DND-41 (cell line): ENCODE results near the gene CASS4.

ENCODE experiments used
- ATAC-seq: fragments of 200-7000 bp; cut with Tn5 transposase; 3 replicates; pipeline ENCODE4 v1.9.1; 2021; ENCODE audit warnings: low read depth; ENCODE audit not compliant: insufficient read depth
- DNase-seq: peaks from one replicate; pipeline ENCODE4 v3.0.0-alpha.2; 2020
- H2AFZ ChIP-seq: 2 replicates; pipeline ENCODE4 v1.6.0; 2012; ENCODE audit warnings: low read depth, low read length
- H3K27ac ChIP-seq: 2 replicates; pipeline ENCODE4 v1.5.1; 2012; ENCODE audit warnings: low read length, inconsistent platforms
- H3K27me3 ChIP-seq: fragments of 200-600 bp; sonication (generic); 2 replicates; pipeline ENCODE4 v1.6.0; 2012; ENCODE audit warnings: low read length, mild to moderate bottlenecking, inconsistent platforms; ENCODE audit not compliant: insufficient read depth, poor library complexity
- H3K36me3 ChIP-seq: 2 replicates; pipeline ENCODE4 v1.5.1; 2012; ENCODE audit warnings: low read length, inconsistent platforms; ENCODE audit not compliant: insufficient read depth
- H3K4me1 ChIP-seq: 2 replicates; pipeline ENCODE4 v1.5.1; 2012; ENCODE audit warnings: mild to moderate bottlenecking, low read length; ENCODE audit not compliant: insufficient read depth
- H3K4me2 ChIP-seq: 2 replicates; pipeline ENCODE4 v1.6.0; 2012; ENCODE audit warnings: mild to moderate bottlenecking, moderate library complexity, low read length, inconsistent platforms; ENCODE audit not compliant: insufficient read depth
- H3K4me3 ChIP-seq, 2 experiments: fragments of 200-600 bp in 1 of 2; shearing (Covaris generic) in 1 of 2; 2 replicates each; pipeline ENCODE4 v1.5.1; 2012 to 2016; ENCODE audit warnings: inconsistent platforms in 2 of 2, low read length in 2 of 2, mild to moderate bottlenecking in 2 of 2, low read depth in 1 of 2, moderate library complexity in 1 of 2
- H3K79me2 ChIP-seq: 2 replicates; pipeline ENCODE4 v1.6.0; 2012; ENCODE audit warnings: low read length, inconsistent platforms; ENCODE audit not compliant: insufficient read depth
- H3K9ac ChIP-seq: 2 replicates; pipeline ENCODE4 v1.6.0; 2012; ENCODE audit warnings: low read depth, mild to moderate bottlenecking, inconsistent platforms, low read length, moderate library complexity
- H3K9me3 ChIP-seq: 2 replicates; pipeline ENCODE4 v1.5.1; 2012; ENCODE audit warnings: low read length, moderate library complexity, mild to moderate bottlenecking, inconsistent platforms; ENCODE audit not compliant: insufficient read depth, severe bottlenecking
- H4K20me1 ChIP-seq: 2 replicates; pipeline ENCODE4 v1.6.0; 2012; ENCODE audit warnings: low read length; ENCODE audit not compliant: insufficient read depth
- EZH2 ChIP-seq: IDR thresholded peaks from 3 replicates; pipeline ENCODE4 v1.6.1; 2012; ENCODE audit warnings: borderline replicate concordance, low read depth, mild to moderate bottlenecking, moderate library complexity, low read length, inconsistent platforms; ENCODE audit not compliant: severe bottlenecking
- TF ChIP-seq, protein P1 (sequence below): IDR thresholded peaks from 2 replicates; pipeline ENCODE4 v1.5.1; 2012; ENCODE audit warnings: borderline replicate concordance, low read length, moderate library complexity, mild to moderate bottlenecking; ENCODE audit not compliant: poor library complexity, severe bottlenecking; ENCODE audit errors: extremely low read depth

CASS4 gene

DNA sequence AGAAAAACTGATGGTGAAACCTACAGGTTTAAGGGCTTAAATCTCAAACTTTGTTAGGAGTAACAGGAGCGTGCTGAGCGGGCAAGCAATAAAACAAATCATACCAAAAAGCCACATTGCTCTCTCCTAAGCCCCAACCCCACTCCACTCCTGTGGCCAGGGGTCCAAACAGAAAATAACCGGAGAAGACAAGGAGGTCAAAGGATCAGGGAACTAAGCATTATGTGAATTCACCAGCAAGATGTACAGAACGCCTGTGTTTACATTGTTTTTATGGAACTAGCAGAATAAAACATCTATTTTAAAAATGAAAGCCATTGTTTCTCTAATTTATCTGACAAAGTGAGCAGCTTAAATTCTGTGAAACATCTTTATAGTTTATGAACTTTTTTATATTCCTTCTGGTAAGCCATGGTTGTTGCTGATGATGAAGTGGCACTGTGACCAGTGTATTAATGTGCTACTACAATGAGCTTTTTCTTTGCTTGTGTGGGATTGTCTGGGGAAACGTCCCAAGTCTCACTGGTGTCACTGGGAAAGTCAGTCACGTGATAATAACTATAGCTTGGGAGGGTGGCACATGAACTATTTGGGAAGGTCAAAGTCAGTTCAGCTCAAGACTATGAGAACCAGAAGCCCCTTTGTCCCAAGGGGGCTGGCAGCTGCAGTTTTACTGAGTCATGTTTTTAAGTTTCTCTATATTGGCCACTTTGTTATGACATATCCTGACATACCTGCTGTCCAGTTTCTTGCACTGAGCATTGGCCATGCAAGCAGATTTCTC lies 43.5 kb upstream of the CASS4 start:
- H3K27me3 ChIP-seq = no peaks in the 10 kb centered on the region
- no peak overlapping the region for H3K9ac ChIP-seq
- no peak overlapping the region for H3K4me2 ChIP-seq
- no peaks in the 10 kb centered on the region for H3K4me1 ChIP-seq
- H2AFZ ChIP-seq = no peak overlapping the region
- peaks cover 23% of the 10 kb centered on the region; the same call in 1 of the 2 replicates for H4K20me1 ChIP-seq
- TF ChIP-seq, protein P1, sequence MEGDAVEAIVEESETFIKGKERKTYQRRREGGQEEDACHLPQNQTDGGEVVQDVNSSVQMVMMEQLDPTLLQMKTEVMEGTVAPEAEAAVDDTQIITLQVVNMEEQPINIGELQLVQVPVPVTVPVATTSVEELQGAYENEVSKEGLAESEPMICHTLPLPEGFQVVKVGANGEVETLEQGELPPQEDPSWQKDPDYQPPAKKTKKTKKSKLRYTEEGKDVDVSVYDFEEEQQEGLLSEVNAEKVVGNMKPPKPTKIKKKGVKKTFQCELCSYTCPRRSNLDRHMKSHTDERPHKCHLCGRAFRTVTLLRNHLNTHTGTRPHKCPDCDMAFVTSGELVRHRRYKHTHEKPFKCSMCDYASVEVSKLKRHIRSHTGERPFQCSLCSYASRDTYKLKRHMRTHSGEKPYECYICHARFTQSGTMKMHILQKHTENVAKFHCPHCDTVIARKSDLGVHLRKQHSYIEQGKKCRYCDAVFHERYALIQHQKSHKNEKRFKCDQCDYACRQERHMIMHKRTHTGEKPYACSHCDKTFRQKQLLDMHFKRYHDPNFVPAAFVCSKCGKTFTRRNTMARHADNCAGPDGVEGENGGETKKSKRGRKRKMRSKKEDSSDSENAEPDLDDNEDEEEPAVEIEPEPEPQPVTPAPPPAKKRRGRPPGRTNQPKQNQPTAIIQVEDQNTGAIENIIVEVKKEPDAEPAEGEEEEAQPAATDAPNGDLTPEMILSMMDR = no peak
- no peak for TF ChIP-seq EZH2
- no peak for ATAC-seq
- H3K4me3 ChIP-seq = no peak overlapping the region
- H3K9me3 ChIP-seq = no peaks in the 10 kb centered on the region
- peaks cover 18% of the 10 kb centered on the region for H3K79me2 ChIP-seq
- no peak overlapping the region for H3K27ac ChIP-seq
- H3K36me3 ChIP-seq = peaks cover 56% of the 10 kb centered on the region
- no peak for DNase-seq

DNA sequence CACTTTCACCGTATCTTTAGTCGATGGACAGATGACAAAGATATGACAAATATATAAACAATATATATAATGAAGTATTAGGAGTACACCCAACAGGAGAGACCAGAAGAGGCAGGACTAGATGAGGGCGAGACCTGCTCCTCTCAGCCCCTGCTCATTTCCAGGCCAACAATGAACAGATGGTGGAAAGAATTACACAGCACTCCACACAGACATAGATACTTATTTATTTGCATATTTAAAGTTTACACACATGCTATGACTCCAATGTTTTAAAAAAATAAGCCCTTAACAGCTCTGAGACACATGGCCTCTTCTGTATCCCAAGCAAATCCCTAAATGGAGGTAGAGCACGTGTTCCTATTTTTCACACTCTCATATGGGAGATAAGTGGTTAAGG lies 42.9 kb upstream of the CASS4 start:
- H3K27me3 ChIP-seq = no peaks in the 10 kb centered on the region
- no peak overlapping the region for H3K4me3 ChIP-seq
- H3K9ac ChIP-seq = no peak overlapping the region
- DNase-seq (no peak), ATAC-seq (no peak)
- H3K4me1 ChIP-seq = no peaks in the 10 kb centered on the region
- H3K79me2 ChIP-seq = peaks cover 23% of the 10 kb centered on the region
- peaks cover 62% of the 10 kb centered on the region for H3K36me3 ChIP-seq
- H3K4me2 ChIP-seq = no peak overlapping the region
- peaks cover 27% of the 10 kb centered on the region; the same call in 1 of the 2 replicates for H4K20me1 ChIP-seq
- TF ChIP-seq, protein P1 = no peak
- TF ChIP-seq EZH2 = no peak
- H3K9me3 ChIP-seq = no peaks in the 10 kb centered on the region
- H3K27ac ChIP-seq = no peak overlapping the region
- no peak overlapping the region for H2AFZ ChIP-seq

DNA sequence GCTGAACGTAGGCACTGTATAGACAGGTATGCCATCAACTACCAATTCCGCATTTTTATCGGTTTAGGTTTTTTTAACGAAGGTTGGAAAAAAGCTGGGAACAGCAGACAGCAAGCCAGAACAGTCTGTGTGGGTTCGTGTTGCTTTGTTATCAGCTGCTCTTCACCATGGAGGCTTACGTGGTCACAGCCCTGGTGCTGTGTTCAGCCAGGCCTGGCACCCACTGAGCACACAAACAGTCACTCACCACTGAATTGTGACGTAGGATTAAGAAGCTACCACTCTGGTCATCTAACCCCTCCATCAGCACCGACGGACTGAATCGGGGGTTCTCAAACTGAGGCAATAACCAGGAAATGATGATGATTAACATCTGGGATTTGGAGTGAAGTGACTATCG lies 40.1 kb upstream of the CASS4 start:
- H3K4me1 ChIP-seq = no peaks in the 10 kb centered on the region
- H3K27ac ChIP-seq = no peak overlapping the region
- no peak overlapping the region for H3K4me2 ChIP-seq
- no peak overlapping the region for H2AFZ ChIP-seq
- peaks cover 50% of the 10 kb centered on the region for H3K79me2 ChIP-seq
- no peak for DNase-seq
- H3K36me3 ChIP-seq = peaks cover 88% of the 10 kb centered on the region
- H3K9ac ChIP-seq = no peak overlapping the region
- peaks cover 29% of the 10 kb centered on the region; the same call in 1 of the 2 replicates for H4K20me1 ChIP-seq
- ATAC-seq = no peak
- TF ChIP-seq, protein P1 = no peak
- TF ChIP-seq EZH2 = no peak
- H3K27me3 ChIP-seq = no peaks in the 10 kb centered on the region
- no peaks in the 10 kb centered on the region for H3K9me3 ChIP-seq
- no peak overlapping the region for H3K4me3 ChIP-seq
